A549 (cell line): Measurements from ENCODE around the gene RPL7L1. TPM values are rescaled to one million over a fixed set of nuclear protein-coding genes. Genes with fewer than 3 reads are reported as not detected.

Experiments
- ATAC-seq, 2 experiments: fragments of 200-7000 bp in 1 of 2; fragments of >200 bp in 1 of 2; cut with Nextera tagmentation in 1 of 2; cut with Tn5 transposase in 1 of 2; 3 replicates each; pipeline versions ENCODE4 v1.8.0 to v1.9.1; 2018 to 2020; ENCODE audit warnings: mild to moderate bottlenecking in 1 of 2, moderate library complexity in 1 of 2
- CTCF ChIA-PET: fragments of 300-600 bp; sonication (Branson Sonifier 250); formaldehyde crosslinking; extraction: SDS; loops from one replicate; lab custom pipeline; 2021; ENCODE audit warnings: antibody characterized with exemption, inconsistent platforms; lab: Yijun Ruan, JAX
- POLR2A ChIA-PET: fragments of 350-600 bp; formaldehyde crosslinking; extraction: SDS; loops from one replicate; lab custom pipeline; 2021; ENCODE audit warnings: antibody characterized with exemption, inconsistent platforms; lab: Yijun Ruan, JAX
- DNase-seq, 2 experiments: peaks; one replicate each; pipeline versions ENCODE4 v3.0.0 to v3.0.0-alpha.2; 2011 to 2016; ENCODE audit warnings: low read depth in 1 of 2, low spot score in 1 of 2
- FAIRE-seq: peaks from 2 replicates; lab custom pipeline; 2011; peaks lifted over from hg19 to GRCh38; lab: Jason Lieb, UNC
- H3K27ac ChIP-seq, 2 experiments: fragments of >200 bp; sonication (Bioruptor Twin); formaldehyde crosslinking; 3 replicates each; pipeline ENCODE4 v1.5.1; 2016 to 2017
- H3K4me1 ChIP-seq: fragments of >200 bp; sonication (Bioruptor Twin); formaldehyde crosslinking; 3 replicates; pipeline ENCODE4 v1.6.1; 2016
- H3K4me2 ChIP-seq: fragments of >200 bp; sonication (Bioruptor Twin); formaldehyde crosslinking; 3 replicates; pipeline ENCODE4 v1.6.1; 2016
- H3K4me3 ChIP-seq: fragments of >200 bp; sonication (Bioruptor Twin); formaldehyde crosslinking; 3 replicates; pipeline ENCODE4 v1.5.1; 2016
- H3K9me3 ChIP-seq: fragments of >200 bp; sonication (Bioruptor Twin); formaldehyde crosslinking; 3 replicates; pipeline ENCODE4 v1.6.1; 2016
- ATOH8 ChIP-seq: fragments of 250-450 bp; sonication (Bioruptor Pico); IDR thresholded peaks from 2 replicates; pipeline ENCODE4 v1.5.0; 2020; ENCODE audit warnings: low read depth, mild to moderate bottlenecking, moderate library complexity
- BHLHE40 ChIP-seq: IDR thresholded peaks from 2 replicates; pipeline ENCODE4 v1.6.1; 2012; ENCODE audit warnings: low read depth, low read length, inconsistent platforms
- CHD2 ChIP-seq: fragments of 150-350 bp; IDR thresholded peaks from 2 replicates; pipeline ENCODE4 v1.6.1; 2014; ENCODE audit warnings: low read length; ENCODE audit not compliant: partially characterized antibody
- CTCF ChIP-seq: fragments of >200 bp; sonication (Bioruptor Twin); formaldehyde crosslinking; IDR thresholded peaks from 3 replicates; pipeline ENCODE4 v1.5.1; 2016
- ELK1 ChIP-seq: fragments of 150-350 bp; IDR thresholded peaks from 2 replicates; pipeline ENCODE4 v1.6.1; 2014; ENCODE audit warnings: low read depth, mild to moderate bottlenecking, low read length
- FOSB ChIP-seq: fragments of 250-450 bp; sonication (Bioruptor Pico); IDR thresholded peaks from 2 replicates; pipeline ENCODE4 v1.5.0; 2020; ENCODE audit warnings: mild to moderate bottlenecking, moderate library complexity
- HEYL ChIP-seq: fragments of 250-450 bp; sonication (Bioruptor Pico); IDR thresholded peaks from 2 replicates; pipeline ENCODE4 v1.8.0; 2021; ENCODE audit warnings: mild to moderate bottlenecking, moderate library complexity
- HOXB13 ChIP-seq: fragments of 250-450 bp; sonication (Bioruptor Pico); IDR thresholded peaks from 2 replicates; pipeline ENCODE4 v1.5.0; 2020; ENCODE audit warnings: low read depth, mild to moderate bottlenecking, moderate library complexity
- JUN ChIP-seq, 2 experiments: fragments of >200 bp; sonication (Bioruptor Twin); formaldehyde crosslinking; IDR thresholded peaks; 2 replicates in 1 of 2; 3 replicates in 1 of 2; pipeline ENCODE4 v1.6.1; 2016 to 2017
- KDM1A ChIP-seq: fragments of 200-600 bp; sonication (generic); IDR thresholded peaks from 2 replicates; pipeline ENCODE4 v1.6.1; 2016; ENCODE audit warnings: low read depth, mild to moderate bottlenecking
- MAFK ChIP-seq: fragments of 450-650 bp; IDR thresholded peaks from 2 replicates; pipeline ENCODE4 v1.6.1; 2014; ENCODE audit not compliant: partially characterized antibody
- NFE2L2 ChIP-seq: fragments of 150-350 bp; conservative IDR thresholded peaks from 2 replicates; pipeline ENCODE4 v1.6.1; 2014; ENCODE audit warnings: low read length
- NPAS2 ChIP-seq: fragments of 250-450 bp; sonication (Bioruptor Pico); IDR thresholded peaks from 2 replicates; pipeline ENCODE4 v1.8.0; 2022; ENCODE audit warnings: mild to moderate bottlenecking, moderate library complexity, borderline replicate concordance
- PHF8 ChIP-seq: fragments of 200-600 bp; sonication (generic); IDR thresholded peaks from 2 replicates; pipeline ENCODE4 v1.6.1; 2016; ENCODE audit warnings: low read depth, mild to moderate bottlenecking, antibody characterized with exemption, moderate library complexity, borderline replicate concordance
- POLR2AphosphoS2 ChIP-seq: conservative IDR thresholded peaks from 2 replicates; pipeline ENCODE4 v1.6.1; 2012; ENCODE audit warnings: low read length, improper control_type of control experiment, inconsistent platforms
- RAD21 ChIP-seq, 2 experiments: fragments of >200 bp in 1 of 2; sonication (Bioruptor Twin) in 1 of 2; formaldehyde crosslinking in 1 of 2; IDR thresholded peaks in 1 of 2; conservative IDR thresholded peaks in 1 of 2; 2 replicates in 1 of 2; 3 replicates in 1 of 2; pipeline ENCODE4 v1.6.1; 2012 to 2018; ENCODE audit warnings: inconsistent platforms in 1 of 2
- REST ChIP-seq: fragments of 200-600 bp; sonication (generic); IDR thresholded peaks from 2 replicates; pipeline ENCODE4 v1.6.1; 2016; ENCODE audit warnings: antibody characterized with exemption, mild to moderate bottlenecking, moderate library complexity
- RNF2 ChIP-seq: fragments of 200-600 bp; sonication (generic); IDR thresholded peaks from 2 replicates; pipeline ENCODE4 v1.6.1; 2016; ENCODE audit warnings: low read depth, mild to moderate bottlenecking, antibody characterized with exemption, moderate library complexity, borderline replicate concordance
- SMC3 ChIP-seq: fragments of >200 bp; sonication (Bioruptor Twin); formaldehyde crosslinking; IDR thresholded peaks from 3 replicates; pipeline ENCODE4 v1.6.1; 2018; ENCODE audit warnings: inconsistent platforms
- ZSCAN20 ChIP-seq: fragments of 250-450 bp; sonication (Bioruptor Pico); IDR thresholded peaks from 2 replicates; pipeline ENCODE4 v1.8.0; 2022; ENCODE audit warnings: mild to moderate bottlenecking, moderate library complexity
- WGBS: methylation state at CpG from one replicate; pipeline ENCODE4 v1.1.6; 2017; ENCODE audit errors: missing lambda C conversion rate; 5-methylcytosine and 5-hydroxymethylcytosine counted together
- polyA plus RNA-seq, 4 experiments: library from polyadenylated mRNA; depleted of rRNA in 3 of 4; stranded (reverse); fragments of >200 nt; fragmentation: RNase III in 1 of 4; extraction: RNeasy Plus Mini Kit Qiagen cat#74134 plus additional on column Dnase treatment in 1 of 4; gene quantifications; 2 replicates in 3 of 4; 3 replicates in 1 of 4; pipeline ENCODE4 v1.2.3, GENCODE V29; 2011 to 2017

The RPL7L1 gene
- polyA plus RNA-seq, 2 of the 4 experiments (the other 2 are of a cell fraction): 46.4 to 84.1 TPM

- no peak for DNase-seq
- no peak for ATAC-seq
- Histone ChIP-seq H3K4me1 (no peaks in the 10 kb centered on the region), H3K4me2 (no peak overlapping the region), H3K4me3 (no peak overlapping the region), H3K9me3 (no peaks in the 10 kb centered on the region), H3K27ac (no peak overlapping the region)
- POLR2A ChIA-PET: no interaction called here
- FAIRE-seq: no peak
- CTCF ChIA-PET: interaction anchor here (0.5 to 1.4 kb wide), 3 partner anchors 9 to 38 kb away, joined by 3 to 5 read pairs (median 3); no protein-coding TSS in a partner anchor
- WGBS: 90% methylated on average over 2 of the region's 6 CpGs
- TF ChIP-seq CTCF (no peak), SMC3 (no peak), ATOH8 (CRISPR knock-in tag) (no peak), JUN (IDR thresholded peaks at IDR 0.05) (no peak), RNF2 (no peak), CHD2 (no peak), RAD21 (conservative IDR thresholded peaks at IDR 0.05 in 1 of 2, IDR thresholded peaks at IDR 0.05 in 1 of 2) (no peak), BHLHE40 (no peak), ELK1 (no peak), MAFK (no peak), HOXB13 (CRISPR knock-in tag) (no peak), FOSB (CRISPR knock-in tag) (no peak), KDM1A (no peak), PHF8 (no peak), POLR2AphosphoS2 (no peak), NPAS2 (CRISPR knock-in tag) (no peak), HEYL (CRISPR knock-in tag) (no peak), NFE2L2 (no peak), REST (no peak), ZSCAN20 (CRISPR knock-in tag) (no peak)
Measured at GRCh38 chr6:42845327-42845694, 34.1 kb upstream of the RPL7L1 start.
